Peyer's patch (tissue), 4 donors: Measurements from ENCODE around the gene TMEM63A.

Experiments used
- CTCF ChIP-seq, 6 experiments: fragments of 450-650 bp in 4 of 6; fragments of 200-600 bp in 2 of 6; sonication (generic) in 1 of 6; IDR thresholded peaks; one replicate each; pipeline ENCODE4 v1.5.1; 2017 to 2019; ENCODE audit warnings: antibody characterized with exemption in 6 of 6, mild to moderate bottlenecking in 3 of 6, moderate library complexity in 1 of 6
- POLR2A ChIP-seq, 2 donors: fragments of 450-650 bp; IDR thresholded peaks; one replicate each; pipeline ENCODE4 v1.5.1; 2017; ENCODE audit warnings: antibody characterized with exemption in 2 of 2, mild to moderate bottlenecking in 2 of 2, moderate library complexity in 2 of 2

DNA sequence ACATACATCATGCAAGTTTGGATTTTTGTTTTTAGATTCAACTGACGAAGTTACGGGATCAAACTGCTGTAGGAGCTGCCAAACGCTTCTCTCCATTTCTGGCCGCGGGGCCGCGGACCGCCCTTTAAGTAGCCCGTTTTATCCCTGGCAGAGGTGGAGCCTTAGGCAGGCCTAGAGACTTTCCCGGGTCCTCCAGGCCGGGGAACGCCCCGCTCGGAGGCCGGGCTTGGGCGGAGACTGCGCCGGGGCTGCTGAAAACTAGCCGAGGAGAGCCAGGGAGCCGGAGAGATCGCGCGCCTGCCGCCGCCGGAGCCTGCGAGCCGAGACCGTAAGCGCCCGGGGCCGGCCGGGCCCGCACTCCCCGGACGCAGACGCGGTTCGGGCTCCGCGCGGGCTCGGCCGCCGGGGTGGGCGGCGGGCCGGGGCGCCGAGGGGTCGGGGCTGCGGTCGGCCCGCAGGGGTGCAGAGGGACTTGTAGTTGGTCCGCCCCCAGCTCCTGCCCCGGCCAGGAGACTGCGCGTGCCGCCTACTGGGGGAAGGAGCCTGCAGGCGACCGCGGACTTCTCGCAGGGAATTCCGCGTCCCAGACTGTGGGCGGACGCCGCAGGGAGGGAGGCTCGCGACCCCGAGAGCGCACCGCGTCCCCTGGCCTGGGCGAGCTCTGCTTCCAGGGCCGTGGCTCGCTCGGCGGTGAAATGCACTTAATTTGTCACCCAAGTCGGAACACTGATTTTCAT is 72.2 kb downstream of the TMEM63A start, which contains the start of gene EPHX1:
- TF ChIP-seq CTCF (IDR thresholded peaks at IDR 0.05) (peak in 4 of 6 experiments; percentile 6 to 57 (median 42)), POLR2A (IDR thresholded peaks at IDR 0.05) (peak; percentile 85 to 93)
